Measurements from ENCODE around the gene ELP4. TPM values are rescaled to one million over a fixed set of nuclear protein-coding genes. Genes with fewer than 3 reads are reported as not detected.

Gene ELP4
- 11.8 and 20.1 TPM in 2 replicates for total RNA-seq (2014; rRNA removed; shearing (Covaris generic))
- polyA plus RNA-seq (2016; fragmentation: Nextera tagmentation; extraction: Ambion mirVana) = 15.9 and 16.2 TPM in 2 replicates

DNA sequence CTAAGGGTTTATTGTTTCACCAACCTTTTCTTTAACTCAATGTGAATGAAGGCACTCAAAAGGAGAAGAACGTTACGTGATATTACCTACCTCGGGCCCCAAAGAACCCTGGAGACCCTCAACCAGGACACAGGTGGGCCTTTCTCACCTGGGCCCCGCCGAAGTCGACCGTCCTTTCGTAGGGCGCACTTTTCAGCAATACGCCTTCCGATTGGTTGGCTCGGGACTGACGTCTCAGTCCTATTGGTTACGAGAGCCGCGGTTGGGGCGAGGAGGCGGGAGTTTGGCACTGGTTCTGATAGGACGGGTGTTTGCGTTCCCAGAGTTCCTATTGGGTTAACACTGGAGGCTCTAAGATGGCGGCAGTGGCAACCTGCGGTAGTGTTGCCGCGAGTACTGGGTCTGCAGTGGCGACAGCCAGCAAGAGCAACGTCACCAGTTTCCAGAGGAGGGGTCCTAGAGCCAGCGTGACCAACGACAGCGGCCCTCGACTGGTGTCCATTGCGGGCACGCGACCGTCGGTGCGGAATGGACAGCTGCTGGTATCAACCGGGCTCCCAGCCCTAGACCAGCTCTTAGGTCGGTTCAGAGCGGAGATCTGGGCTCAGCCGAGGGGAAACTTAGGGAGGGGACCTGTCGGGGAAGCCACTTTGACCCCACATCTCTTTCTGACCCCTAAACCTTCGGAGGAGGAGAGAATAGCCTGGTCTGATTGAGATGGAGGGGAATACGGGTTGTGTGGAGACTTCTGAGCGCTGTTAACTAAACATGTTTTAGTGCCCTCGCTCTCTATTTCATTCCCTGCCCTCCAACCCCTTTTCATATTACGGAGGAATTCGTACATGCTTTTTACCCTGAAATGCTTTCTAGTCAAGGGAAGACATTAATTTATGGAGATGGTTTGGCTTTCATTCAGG is at the start of gene ELP4, which contains the start of gene IMMP1L:
ELP4 (plus strand) TSS at position 339 of the 917 bp plus-strand sequence; CDS start at position 357, 18 bp downstream.
IMMP1L (minus strand) TSS at position 194 of the 917 bp plus-strand sequence. CDS start 46,346 bp downstream, outside the sequence.
- H3K9me3 ChIP-seq (ENCODE audit: low read depth) = no peaks in the 10 kb centered on the region
- DNase-seq = peak; percentile 98
- no peaks in the 10 kb centered on the region for H3F3A ChIP-seq (ENCODE audit: insufficient read depth)
- H3K4me2 ChIP-seq (ENCODE audit: unreplicated experiment) = peak within 1 kb of the TSS; percentile 95
- peak within 1 kb of the TSS; percentile 46 for H3K27ac ChIP-seq
- H4K20me1 ChIP-seq (ENCODE audit: insufficient read depth) = no peaks in the 10 kb centered on the region
- H3K9me2 ChIP-seq (ENCODE audit: insufficient read depth) = no peaks in the 10 kb centered on the region
- 1% methylated on average over 47 of the region's 47 CpGs for WGBS, 2 experiments (ENCODE audit: low coverage in 1 of 2, low lambda C conversion rate in 2 of 2, missing lambda C conversion rate in 2 of 2)
- no peaks in the 10 kb centered on the region for H3K36me3 ChIP-seq (ENCODE audit: low read depth)
- peak within 1 kb of the TSS; percentile 100 for H2AFZ ChIP-seq
- H3K4me1 ChIP-seq (ENCODE audit: insufficient read depth) = peaks cover 9% of the 10 kb centered on the region; the same call in 1 of the 2 replicates
- peak within 1 kb of the TSS; percentile 86 for H3K9ac ChIP-seq
- H3K79me2 ChIP-seq (ENCODE audit: insufficient read depth) = peaks cover 53% of the 10 kb centered on the region
- H3K27me3 ChIP-seq (replicated peaks; ENCODE audit: insufficient read depth) = no peaks in the 10 kb centered on the region
- in situ Hi-C loops (cut with MboI) = no loop called here
- H3K4me3 ChIP-seq = peak within 1 kb of the TSS; percentile 99
- no peak for TF ChIP-seq EZH2phosphoT487 (IDR thresholded peaks at IDR 0.05; ENCODE audit: insufficient read depth, low read depth)
- TF ChIP-seq EZH2 (IDR thresholded peaks at IDR 0.05; ENCODE audit: insufficient read depth, poor library complexity, severe bottlenecking) = no peak

DNA sequence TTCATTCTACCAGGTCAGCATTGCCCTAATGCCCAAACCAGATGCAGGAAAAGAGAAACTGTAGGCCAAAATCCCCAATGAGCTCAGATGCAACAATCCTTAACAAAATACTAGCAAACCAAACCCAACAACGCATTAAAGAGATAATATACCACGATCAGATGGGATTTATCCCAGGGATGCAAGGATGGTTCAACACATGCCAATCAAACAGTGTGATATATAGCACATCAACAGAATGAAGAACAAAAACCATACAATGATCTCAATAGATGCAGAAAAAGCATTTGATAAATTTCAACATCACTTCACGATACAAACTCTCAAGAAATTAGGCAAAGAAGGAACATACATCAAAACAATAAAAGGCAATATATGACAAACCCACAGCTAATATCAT is 45.1 kb upstream of the ELP4 start:
- Histone ChIP-seq H3K4me1 (ENCODE audit: insufficient read depth) (no peaks in the 10 kb centered on the region), H3K4me2 (ENCODE audit: unreplicated experiment) (no peak overlapping the region), H3K27me3 (replicated peaks; ENCODE audit: insufficient read depth) (no peaks in the 10 kb centered on the region), H3K36me3 (ENCODE audit: low read depth) (no peaks in the 10 kb centered on the region), H3K27ac (no peak overlapping the region), H3F3A (ENCODE audit: insufficient read depth) (no peaks in the 10 kb centered on the region), H3K9me2 (ENCODE audit: insufficient read depth) (no peaks in the 10 kb centered on the region; the same call in 1 of the 2 replicates), H3K9me3 (ENCODE audit: low read depth) (no peaks in the 10 kb centered on the region), H3K79me2 (ENCODE audit: insufficient read depth) (no peaks in the 10 kb centered on the region), H3K4me3 (no peak overlapping the region), H3K9ac (no peak overlapping the region), H4K20me1 (ENCODE audit: insufficient read depth) (no peaks in the 10 kb centered on the region), H2AFZ (no peak overlapping the region)
- 97 to 100% methylated on average over 3 of the region's 3 CpGs for whole genome bisulfite sequencing, 2 experiments (ENCODE audit: low coverage in 1 of 2, low lambda C conversion rate in 2 of 2, missing lambda C conversion rate in 2 of 2)
- in situ Hi-C loops (cut with MboI) = no loop called here
- DNase-seq = no peak
- TF ChIP-seq EZH2phosphoT487 (IDR thresholded peaks at IDR 0.05; ENCODE audit: insufficient read depth, low read depth) = no peak

- Histone ChIP-seq H4K20me1 (ENCODE audit: insufficient read depth) (no peaks in the 10 kb centered on the region), H3K4me3 (no peak overlapping the region), H3F3A (ENCODE audit: insufficient read depth) (no peaks in the 10 kb centered on the region), H3K27ac (no peak overlapping the region), H3K9ac (no peak overlapping the region), H2AFZ (no peak overlapping the region), H3K9me2 (ENCODE audit: insufficient read depth) (no peaks in the 10 kb centered on the region), H3K9me3 (ENCODE audit: low read depth) (no peaks in the 10 kb centered on the region), H3K4me1 (ENCODE audit: insufficient read depth) (no peaks in the 10 kb centered on the region), H3K27me3 (replicated peaks; ENCODE audit: insufficient read depth) (no peaks in the 10 kb centered on the region), H3K4me2 (ENCODE audit: unreplicated experiment) (no peak overlapping the region), H3K36me3 (ENCODE audit: low read depth) (no peaks in the 10 kb centered on the region), H3K79me2 (ENCODE audit: insufficient read depth) (no peaks in the 10 kb centered on the region)
- no peak for DNase-seq
- TF ChIP-seq EZH2phosphoT487 (IDR thresholded peaks at IDR 0.05; ENCODE audit: insufficient read depth, low read depth) = no peak
- no peak for TF ChIP-seq EZH2 (IDR thresholded peaks at IDR 0.05; ENCODE audit: insufficient read depth, poor library complexity, severe bottlenecking)
- in situ Hi-C loops (cut with MboI) = no loop called here
These were observed 35.5 kb upstream of the ELP4 start for GRCh38 chr11:31474083-31474482.

GRCh38 chr11:31477528-31478222 is 31.9 kb upstream of the ELP4 start:
- no peaks in the 10 kb centered on the region for H3K9me3 ChIP-seq (ENCODE audit: low read depth)
- no peaks in the 10 kb centered on the region for H3K9me2 ChIP-seq (ENCODE audit: insufficient read depth)
- no peak overlapping the region for H3K9ac ChIP-seq
- DNase-seq = no peak
- TF ChIP-seq EZH2phosphoT487 (IDR thresholded peaks at IDR 0.05; ENCODE audit: insufficient read depth, low read depth) (no peak), EZH2 (IDR thresholded peaks at IDR 0.05; ENCODE audit: insufficient read depth, poor library complexity, severe bottlenecking) (no peak)
- H3K4me3 ChIP-seq = no peak overlapping the region
- in situ Hi-C loops (cut with MboI) = loop anchor here (25.0 kb wide), 2 partner anchors 385 to 485 kb away; no protein-coding TSS in a partner anchor
- H3K4me1 ChIP-seq (ENCODE audit: insufficient read depth) = no peaks in the 10 kb centered on the region
- no peaks in the 10 kb centered on the region for H3K36me3 ChIP-seq (ENCODE audit: low read depth)
- H4K20me1 ChIP-seq (ENCODE audit: insufficient read depth) = no peaks in the 10 kb centered on the region
- H3F3A ChIP-seq (ENCODE audit: insufficient read depth) = no peaks in the 10 kb centered on the region
- no peak overlapping the region for H3K4me2 ChIP-seq (ENCODE audit: unreplicated experiment)
- 90 to 91% methylated on average over 6 of the region's 6 CpGs for WGBS, 2 experiments (ENCODE audit: low coverage in 1 of 2, low lambda C conversion rate in 2 of 2, missing lambda C conversion rate in 2 of 2)
- no peak overlapping the region for H2AFZ ChIP-seq
- no peaks in the 10 kb centered on the region for H3K27me3 ChIP-seq (replicated peaks; ENCODE audit: insufficient read depth)
- no peak overlapping the region for H3K27ac ChIP-seq
- H3K79me2 ChIP-seq (ENCODE audit: insufficient read depth) = no peaks in the 10 kb centered on the region

Measured in GM23248 (cell line).